GDM1 (cell line): ENCODE results near the gene MECP2.

Experiments
- DNase-seq: peaks from one replicate; lab custom pipeline; 2025; lab: John Stamatoyannopoulos, UW

Gene MECP2

GRCh38 chrX:154115750-154116149 is 18.2 kb upstream of the MECP2 start:
- no peak for DNase-seq

GRCh38 chrX:154115071-154115470 is 17.6 kb upstream of the MECP2 start:
- no peak for DNase-seq

- DNase-seq: no peak
These were observed 17.1 kb upstream of the MECP2 start for GRCh38 chrX:154114652-154115051.

- DNase-seq: no peak
These were observed 16.2 kb upstream of the MECP2 start for GRCh38 chrX:154113729-154114128.

- no peak for DNase-seq
These were observed 1.0 kb upstream of the MECP2 start for GRCh38 chrX:154098551-154098950.

GRCh38 chrX:154097003-154097588 is 421 bp downstream of the MECP2 start:
- DNase-seq: peak; percentile 64

GRCh38 chrX:154096140-154097002 is 1.1 kb downstream of the MECP2 start:
- DNase-seq: no peak

GRCh38 chrX:154094833-154095232 is 2.7 kb downstream of the MECP2 start:
- no peak for DNase-seq

GRCh38 chrX:154093965-154094364 is 3.6 kb downstream of the MECP2 start:
- no peak for DNase-seq

- no peak for DNase-seq
These were observed 5.1 kb downstream of the MECP2 start for GRCh38 chrX:154092371-154092770.

GRCh38 chrX:154091678-154092077 is 5.8 kb downstream of the MECP2 start:
- DNase-seq: no peak

- no peak for DNase-seq
These were observed 6.8 kb downstream of the MECP2 start for GRCh38 chrX:154090731-154091130.

GRCh38 chrX:154084449-154085300 is 12.8 kb downstream of the MECP2 start:
- DNase-seq: no peak

- DNase-seq: no peak
These were observed 14.4 kb downstream of the MECP2 start for GRCh38 chrX:154083126-154083517.

- no peak for DNase-seq
These were observed 15.0 kb downstream of the MECP2 start for GRCh38 chrX:154082396-154083125.

GRCh38 chrX:154077101-154077500 is 20.4 kb downstream of the MECP2 start:
- DNase-seq: no peak

GRCh38 chrX:154074199-154074598 is 23.3 kb downstream of the MECP2 start:
- no peak for DNase-seq

- no peak for DNase-seq
These were observed 25.3 kb downstream of the MECP2 start for GRCh38 chrX:154072192-154072591.

- no peak for DNase-seq
These were observed 29.0 kb downstream of the MECP2 start for GRCh38 chrX:154068560-154068959.

GRCh38 chrX:154064637-154065435 is 32.7 kb downstream of the MECP2 start:
- no peak for DNase-seq

GRCh38 chrX:154063234-154063633 is 34.3 kb downstream of the MECP2 start:
- DNase-seq: no peak
